HCEC 1CT (cell line): ENCODE measurements around the gene KANSL1L.
"Not testable (repeated sequence)": the region's sequence is repeated elsewhere in the genome, so short reads cannot be mapped to it uniquely, and the experiment has no call there.

Experiments used
- DNase-seq: peaks from one replicate; pipeline ENCODE4 v3.0.0-alpha.2; 2017

KANSL1L gene

DNA sequence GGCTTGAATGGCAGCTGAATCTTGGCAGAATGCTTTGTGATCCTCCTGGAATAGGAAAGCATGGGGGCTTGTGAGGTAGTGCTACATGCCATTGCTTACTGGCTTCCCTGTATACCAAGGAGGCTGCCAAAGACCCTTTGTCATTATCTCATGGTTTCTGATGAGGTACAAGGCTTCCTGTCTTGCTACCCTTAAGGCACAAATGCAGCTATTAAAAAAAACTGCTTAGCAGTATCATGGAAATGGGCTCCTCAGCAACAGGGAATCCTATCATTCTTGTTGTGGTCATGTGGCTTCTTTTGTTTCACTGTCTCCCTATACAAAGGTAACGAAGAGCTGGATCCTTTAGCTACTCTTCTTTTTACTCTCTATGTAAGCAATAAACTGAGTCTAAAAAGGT, 6.6 kb upstream of the KANSL1L start:
- no peak for DNase-seq

DNA sequence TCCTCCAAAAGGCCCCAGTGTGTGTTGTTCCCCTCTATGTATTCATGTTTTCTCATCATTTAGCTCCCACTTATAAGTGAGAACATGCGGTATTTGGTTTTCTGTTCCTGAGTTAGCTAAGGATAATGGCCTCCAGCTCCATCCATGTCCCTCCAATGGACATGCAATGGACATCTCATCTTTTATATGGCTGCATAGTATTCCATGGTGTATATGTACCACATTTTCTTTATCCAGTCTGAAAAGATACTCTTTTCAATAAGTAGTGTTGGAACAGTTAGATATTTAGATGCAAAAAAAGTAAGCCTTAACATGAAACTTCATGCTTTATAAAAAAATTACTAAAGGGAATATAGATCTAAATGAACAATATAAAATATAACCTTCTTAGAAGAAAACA, 5.9 kb upstream of the KANSL1L start:
- not testable (repeated sequence) for DNase-seq

DNA sequence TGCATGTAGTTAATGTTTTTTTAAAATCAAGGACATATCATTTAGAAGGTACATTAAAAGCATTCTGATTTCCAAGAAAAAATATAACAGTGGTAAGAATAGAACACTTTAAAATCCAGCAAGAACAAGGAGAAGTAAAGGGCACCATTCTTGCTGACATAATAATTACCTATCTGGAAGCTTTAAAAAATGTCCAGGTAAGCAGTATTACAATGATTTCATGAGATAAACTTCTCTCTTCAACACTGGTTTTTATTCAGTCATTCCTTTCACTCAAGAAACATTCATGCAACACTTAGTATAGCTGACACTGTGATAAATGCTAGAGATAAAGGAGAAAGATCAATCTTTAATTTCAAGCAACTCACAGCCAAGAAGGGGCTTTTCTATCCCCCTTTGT, 2.9 kb upstream of the KANSL1L start:
- no peak for DNase-seq

DNA sequence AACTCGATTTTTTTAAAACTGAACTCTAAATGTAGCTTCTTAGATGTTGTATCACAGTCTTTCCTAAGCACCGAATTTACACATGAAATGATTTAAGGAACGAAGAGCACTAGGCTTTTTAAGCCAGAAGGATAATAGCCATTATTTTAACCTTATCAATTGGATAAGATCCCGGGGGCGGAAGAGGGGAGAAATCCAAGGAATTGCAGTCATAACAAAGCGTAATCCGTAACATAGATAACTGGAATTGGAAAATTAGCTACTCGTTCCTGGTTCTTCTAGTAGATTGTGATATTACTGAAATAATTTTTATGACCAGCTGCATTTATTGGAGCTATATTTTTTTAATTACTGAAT, 988 bp upstream of the KANSL1L start:
- DNase-seq: no peak

DNA sequence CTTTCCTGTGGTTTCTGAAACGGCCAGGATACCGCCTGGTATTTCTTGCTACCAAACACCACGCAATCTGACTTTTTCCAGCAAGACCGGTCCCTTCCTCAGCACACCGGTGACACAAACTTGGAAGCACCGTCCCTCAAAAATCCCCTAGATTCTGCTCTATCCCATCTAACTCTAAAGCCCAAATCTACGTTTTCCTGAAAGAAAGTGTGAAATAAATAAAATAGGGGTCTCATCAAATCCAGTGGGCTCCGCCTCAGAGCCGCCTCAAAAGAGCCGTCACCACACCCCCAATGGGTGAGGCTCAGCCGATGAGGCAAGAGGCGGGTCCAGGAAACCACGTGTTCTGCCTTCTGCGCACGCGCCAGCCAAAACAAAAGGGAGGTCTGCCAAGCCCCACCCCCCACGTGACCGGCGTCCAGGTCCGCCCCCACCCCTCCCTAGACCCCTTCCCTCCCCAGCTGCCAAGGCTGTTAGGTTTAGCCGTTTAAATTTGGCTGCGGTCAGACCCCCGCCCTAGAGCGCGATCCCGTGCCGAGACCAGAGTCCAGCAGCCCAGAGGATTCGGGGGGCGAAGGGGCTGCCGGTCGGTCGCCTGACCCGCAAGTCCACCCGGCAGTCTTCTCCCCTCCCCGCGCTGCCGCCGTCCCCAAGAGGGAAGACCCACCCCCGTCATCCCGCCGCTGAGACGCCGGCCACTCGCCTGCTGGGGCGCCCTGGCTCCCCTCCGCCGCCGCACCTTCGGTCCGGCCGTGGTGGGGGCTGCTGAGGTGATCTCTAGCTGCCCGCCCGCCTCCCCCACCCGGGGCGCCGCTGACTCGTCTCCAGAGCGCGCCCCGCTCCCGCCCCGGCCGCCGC, 534 bp downstream of the KANSL1L start:
- peak; percentile 94 for DNase-seq

DNA sequence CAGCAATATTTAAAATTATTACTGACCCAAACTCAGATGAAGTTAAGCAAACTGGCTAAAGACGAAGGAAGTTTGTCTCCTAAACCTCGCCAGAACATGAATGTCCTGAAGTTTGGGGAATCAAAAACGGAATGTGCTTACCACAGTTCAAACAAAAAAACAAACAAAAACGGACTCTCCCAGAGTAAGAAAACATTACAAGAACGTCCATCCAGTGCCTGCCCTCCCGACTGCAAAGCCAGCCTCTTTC, 1.1 kb downstream of the KANSL1L start:
- DNase-seq: no peak

DNA sequence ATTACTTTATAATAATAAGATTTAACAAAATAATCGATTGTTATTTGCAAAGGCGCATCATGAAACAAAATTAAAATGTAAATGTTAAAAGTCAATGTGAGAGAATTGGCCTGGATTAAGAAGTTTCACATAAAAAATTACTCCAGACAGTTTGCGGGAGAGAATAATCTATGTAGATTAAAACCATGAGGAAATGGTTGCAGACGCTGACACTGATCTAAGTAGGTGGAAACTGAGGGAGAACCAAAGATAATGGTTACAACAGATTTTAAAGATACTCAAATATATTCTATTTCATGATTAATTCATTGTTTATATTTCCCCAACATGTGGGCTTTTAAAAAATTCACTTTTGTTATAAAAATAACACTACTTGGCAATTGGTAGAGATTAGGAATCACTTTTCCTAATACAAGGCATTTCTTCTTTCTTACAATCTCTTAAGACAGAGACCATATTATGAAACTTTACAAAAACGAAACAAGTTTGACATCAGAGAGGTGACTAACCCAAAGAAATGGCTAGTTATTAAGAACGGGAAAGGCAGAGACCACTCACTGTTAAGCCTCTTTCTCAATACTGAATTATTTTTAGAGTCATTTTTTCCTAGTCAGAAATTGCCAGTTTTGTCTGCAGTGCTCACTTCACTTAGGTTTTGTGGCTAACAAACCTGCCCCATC, 1.6 kb downstream of the KANSL1L start:
- DNase-seq: peak; percentile 77

DNA sequence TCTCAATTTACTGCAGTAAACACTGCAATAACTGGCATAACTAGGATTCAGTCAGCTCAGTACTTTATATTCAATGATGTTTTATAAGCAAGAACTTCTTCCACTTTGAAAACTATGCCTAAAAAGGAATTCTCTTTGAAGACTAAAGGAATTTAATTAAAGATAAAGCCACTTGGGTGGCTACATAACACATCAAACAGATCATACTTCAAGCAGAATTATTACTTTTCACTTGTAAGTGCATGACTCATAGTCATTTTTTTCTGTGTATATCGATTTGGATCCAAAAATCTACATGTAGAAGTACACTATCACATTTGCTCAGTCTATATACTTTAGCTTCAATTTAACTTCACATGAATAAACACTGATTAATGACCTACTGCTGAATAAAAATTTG, 4.0 kb downstream of the KANSL1L start:
- DNase-seq: peak; percentile 37

DNA sequence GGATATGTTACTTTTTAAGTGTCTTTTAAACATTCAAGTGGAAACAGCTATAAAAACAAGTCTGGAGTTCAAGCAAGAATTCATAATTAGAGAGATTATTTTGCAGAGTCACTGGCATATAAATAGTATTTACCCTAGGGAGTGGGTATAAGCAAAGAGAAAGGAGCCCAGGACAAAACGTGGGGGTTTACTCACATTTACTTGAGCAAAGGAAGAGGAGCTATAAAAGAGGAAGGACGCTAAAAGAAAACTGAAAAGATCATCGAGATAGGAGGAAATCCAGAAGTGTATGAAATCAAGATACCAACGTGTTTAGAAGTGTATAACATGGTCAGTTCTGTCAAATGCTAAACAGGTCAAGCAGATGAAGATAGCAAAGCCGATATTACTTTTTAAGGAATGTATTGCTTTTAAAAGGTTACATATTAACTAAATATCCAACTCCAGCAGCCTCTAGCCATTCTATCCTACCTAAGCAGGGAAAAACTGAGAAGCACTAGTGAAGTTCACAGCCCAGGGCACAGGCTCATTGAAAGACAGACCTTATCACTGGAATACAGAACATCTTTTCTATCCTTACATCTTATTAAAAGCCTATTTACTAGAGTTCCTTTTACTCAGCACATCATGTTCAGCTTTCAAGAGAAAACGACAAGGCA, 8.6 kb downstream of the KANSL1L start:
- DNase-seq: no peak

DNA sequence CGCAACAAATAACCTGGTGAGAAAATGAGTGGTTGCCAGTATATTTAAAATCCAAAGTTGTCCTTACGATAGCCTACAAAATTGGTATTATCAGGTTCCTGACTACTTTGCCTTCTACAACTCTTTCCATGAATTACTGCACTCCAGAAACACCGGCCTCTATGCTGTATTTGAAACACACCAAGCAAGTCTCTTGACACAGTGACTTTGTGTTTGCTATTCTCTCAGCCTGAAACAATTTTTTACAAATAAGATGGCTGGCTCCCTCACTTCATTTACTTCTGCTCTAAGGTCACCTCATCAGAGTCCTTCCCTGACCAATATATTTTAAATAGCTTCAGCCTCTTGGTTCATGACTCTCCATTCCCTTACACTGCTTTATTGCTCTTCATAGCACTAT, 12.2 kb downstream of the KANSL1L start:
- no peak for DNase-seq

DNA sequence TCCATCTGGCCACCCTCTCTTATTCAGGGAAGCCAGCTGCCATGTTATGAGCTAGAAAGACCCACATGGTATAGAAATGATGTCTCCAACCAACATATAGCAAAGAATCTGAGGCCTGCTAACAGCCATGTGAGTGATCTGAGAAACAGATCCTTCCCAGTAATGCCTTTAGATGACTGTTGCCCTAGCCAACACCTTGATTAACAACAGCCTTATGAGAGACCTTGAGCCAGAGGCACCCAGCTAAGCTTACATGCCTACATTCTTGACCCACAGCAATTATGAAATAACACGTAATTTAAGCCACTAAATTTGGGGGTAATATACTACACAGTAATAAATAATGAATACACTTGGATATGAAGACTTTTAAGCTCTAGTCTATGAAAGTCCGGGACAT, 13.0 kb downstream of the KANSL1L start:
- no peak for DNase-seq

DNA sequence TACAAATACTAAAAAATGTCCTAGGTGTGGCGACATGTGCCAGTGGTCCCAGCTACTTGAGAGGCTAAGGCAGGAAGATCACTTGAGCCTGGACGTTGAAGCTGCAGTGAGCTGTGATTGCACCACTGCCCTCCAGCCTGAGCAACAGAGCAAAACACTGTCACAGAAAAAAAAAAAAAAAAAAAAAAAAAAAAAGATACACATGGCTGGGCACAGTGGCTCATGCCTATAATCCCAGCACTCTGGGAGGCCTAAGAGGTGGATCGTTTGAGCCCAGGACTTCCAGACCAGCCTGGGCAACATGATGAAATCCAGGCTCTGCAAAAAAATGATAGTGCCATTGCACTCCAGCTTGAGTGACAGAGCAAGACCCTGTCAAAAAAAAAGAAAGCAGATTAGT, 13.7 kb downstream of the KANSL1L start:
- DNase-seq: no peak

DNA sequence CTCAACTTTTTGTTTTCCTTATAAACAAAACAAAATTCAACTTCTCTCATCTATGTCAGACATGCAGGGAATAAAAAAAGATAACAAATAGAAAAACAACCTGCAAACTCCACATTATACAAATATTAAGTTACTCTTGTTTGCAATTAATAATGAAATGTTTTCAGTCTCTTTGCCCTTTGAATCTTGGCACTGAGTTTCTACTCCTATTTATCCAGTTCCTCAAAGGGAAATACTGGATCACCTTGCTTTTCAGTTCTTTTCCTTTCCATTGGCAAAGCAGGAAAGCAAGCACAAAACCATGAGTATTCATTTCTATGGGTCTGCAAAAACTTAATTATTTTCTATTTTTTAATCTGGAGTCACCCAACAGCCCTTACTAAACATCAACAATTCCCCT, 23.6 kb downstream of the KANSL1L start:
- DNase-seq: no peak

DNA sequence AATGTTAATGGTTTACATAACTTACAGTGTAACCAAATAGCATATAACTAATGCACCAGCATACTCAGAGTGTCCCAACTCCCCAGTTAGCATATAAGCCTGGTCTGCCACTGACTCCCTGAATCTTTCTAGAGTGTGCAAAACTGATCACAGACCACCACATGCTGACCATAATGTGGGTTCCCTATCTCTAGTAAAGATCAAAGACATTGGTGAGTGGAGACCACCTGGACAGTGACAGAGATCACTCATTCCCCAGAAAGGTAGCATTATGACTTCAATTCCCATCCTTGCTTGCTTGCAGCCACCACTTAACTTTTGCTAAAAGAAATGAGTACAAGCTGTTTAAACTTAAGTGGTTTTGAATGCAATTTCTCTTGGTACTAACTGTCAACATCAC, 39.0 kb downstream of the KANSL1L start:
- no peak for DNase-seq

DNA sequence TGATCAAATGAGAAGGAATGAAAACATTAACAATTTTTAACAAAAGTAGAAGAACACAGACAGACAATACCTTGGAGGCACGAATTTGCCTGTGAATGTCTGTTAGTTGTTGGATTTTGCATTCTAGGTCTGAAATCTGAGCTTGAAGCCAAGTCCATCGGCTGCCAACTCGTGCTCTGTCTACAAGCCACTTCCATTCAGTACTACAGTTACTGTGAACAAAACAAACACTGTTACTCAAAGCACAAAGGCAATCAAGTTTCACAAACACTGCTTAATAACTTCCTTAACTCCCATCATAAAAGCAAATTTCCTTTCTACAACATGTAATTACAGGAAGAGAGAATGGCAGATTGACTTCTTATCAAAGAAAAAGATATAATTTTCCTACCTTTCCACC, 42.2 kb downstream of the KANSL1L start:
- DNase-seq: no peak

DNA sequence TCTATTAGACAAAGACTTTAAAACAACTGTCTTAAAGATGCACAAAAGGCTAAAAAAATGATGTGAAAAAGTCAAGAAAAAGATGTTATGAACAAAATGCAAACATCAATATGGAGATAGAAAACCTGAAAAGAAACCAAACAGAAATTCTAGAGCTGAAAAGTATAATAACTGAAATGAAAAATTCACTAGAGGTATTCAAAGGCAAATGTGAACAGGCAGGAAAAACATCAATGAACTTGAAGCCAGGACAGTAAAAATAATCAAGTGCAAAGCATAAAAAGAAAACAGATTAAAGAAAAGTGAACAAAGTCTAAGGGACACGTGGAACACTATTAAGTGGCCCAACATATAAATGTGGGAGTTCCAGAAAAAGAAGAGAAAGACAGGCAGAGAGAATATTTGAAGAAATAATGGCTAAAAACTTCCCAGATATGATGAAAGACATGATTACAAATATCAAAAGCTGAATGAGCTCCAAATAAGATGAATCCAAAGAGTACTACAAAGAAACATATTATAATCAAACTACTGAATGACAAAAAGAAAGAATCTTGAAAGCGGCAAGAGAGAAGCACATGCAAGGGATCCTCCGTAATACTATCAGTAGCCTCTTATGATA, 57.5 kb downstream of the KANSL1L start:
- DNase-seq: no peak

DNA sequence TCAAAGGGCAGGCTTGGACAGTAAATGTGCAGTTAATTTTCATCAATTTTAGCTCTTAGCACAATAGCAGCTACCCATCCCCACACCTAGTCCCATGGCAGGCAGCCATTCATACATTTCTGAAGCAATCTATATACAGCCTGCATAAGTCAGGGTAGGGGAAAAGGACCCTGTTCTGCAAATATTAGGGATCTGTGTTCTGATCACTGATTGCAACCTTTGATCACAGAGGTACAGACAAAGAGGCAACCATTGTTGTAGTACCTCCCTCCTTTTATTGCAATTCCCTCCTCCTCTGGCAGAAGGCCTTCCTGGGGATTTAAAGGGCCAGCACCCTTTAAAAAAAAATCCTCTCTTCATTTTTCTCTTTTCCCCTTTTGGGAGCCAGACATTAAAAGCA, 58.3 kb downstream of the KANSL1L start:
- DNase-seq: no peak

DNA sequence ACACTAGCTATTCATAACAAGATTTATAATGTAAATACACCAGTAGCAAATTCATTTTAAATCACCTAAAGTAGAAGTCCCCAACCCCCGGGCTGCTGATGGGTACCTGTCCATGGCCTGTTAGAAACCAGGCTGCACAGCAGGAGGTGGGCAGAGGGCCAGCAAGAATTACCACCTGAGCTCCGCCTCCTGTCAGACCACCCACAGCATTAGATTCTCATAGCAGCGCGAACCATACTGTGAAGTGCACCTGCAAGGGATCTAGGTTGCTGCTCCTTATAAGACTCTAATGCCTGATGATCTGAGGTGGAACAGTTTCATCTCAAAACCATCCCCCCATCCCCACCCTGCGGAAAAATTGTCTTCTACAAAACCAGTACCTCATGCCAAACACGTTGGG, 71.3 kb downstream of the KANSL1L start:
- DNase-seq: no peak

DNA sequence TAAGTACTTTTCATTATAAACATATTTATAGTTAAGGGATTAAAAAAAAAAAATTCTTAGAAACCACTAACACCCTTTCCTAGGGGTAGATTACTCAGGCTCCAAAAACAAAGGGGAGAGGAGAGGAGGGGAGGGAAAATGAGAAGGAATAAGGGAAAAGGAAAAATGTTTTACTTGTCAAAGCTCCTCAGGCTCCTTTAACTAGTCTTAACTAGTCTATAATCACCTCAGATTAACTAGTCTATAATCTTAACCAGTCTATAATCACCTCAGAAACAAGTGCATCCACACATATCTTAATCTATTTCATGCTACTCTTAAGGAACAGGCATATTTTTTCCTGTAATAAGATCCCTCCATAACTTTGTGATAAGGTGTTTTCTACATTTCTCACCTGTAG, 76.4 kb downstream of the KANSL1L start:
- no peak for DNase-seq

DNA sequence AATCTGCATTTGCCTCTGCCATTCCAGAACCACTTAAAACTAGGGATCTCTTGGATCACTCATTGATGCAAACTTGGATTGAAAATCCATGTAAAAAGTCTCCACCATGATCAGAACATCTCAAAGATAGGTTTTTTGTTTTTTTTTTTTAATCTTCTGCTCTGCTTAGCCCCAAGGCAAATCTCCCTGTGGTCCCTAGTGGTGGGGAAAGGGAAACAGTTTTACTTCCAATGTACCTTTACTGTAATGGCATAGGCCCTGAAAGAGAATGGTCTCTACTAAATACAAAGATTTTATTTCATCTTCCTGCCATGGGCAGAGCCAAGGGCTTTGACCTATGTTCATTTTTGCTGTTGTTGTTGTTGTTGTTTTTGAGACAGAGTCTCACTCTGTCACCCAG, 78.4 kb downstream of the KANSL1L start:
- no peak for DNase-seq

DNA sequence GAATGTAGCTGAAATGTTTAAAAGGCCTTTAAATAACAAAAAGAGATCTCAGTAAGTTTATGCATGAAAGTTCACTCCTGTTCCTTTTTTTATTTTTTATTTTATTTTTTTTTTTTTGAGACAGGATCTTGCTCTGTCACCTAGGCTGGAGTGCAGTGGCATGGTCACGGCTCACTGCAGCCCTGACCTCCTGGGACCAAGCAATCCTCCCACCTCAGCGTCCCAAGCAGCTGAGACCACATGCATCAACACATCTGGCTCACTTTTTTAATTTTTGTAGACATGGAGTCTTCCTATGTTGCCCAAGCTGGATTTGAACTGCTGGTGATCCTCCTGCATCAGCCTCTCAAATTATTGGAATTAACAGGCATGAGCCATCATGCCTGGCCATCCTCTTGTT, 84.3 kb downstream of the KANSL1L start:
- DNase-seq: no peak

DNA sequence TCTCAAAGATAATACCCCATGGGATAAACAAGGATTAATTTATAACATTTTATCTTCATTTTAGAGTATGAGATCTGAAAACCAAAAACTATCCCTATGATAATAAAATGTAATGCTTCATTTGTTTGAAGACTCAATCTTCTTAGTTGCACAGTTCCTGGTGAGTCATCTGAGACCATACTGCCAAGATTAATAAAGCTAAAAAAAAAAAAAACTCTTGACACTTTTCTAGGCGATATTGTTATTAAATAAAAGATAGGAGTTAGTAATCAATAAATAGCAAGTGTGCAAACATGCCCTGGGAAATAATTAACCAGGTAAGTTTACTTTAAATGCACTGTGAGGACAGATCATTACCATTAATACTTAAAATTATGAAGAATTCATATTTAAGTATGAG, 84.9 kb downstream of the KANSL1L start:
- DNase-seq: no peak

DNA sequence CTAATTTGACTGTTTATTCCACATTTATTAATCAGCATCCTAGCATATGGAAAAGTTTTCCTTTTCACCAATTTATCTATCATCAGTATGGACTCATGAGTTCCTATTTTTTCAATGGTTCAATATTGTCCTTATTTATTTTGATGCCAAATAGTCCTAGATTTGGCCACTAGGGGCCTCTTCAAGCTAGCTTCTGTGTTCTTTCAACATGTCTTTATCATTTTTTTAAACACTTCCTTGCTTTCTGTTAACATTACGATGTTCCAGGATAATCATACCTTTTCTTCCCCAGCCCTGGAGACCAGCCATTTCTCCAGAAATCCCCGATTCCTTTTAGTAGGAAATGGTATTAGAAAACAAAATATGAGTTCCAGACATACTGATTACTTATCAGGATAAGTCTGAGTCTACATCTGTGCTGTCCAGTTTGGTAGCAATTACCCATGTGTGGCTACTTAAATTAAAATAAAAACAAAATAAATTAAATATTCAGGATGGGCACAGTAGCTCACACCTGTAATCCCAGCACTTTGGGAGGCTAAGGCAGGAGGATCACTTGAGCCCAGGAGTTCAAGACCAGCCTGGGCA, 98.2 kb downstream of the KANSL1L start:
- DNase-seq: peak; percentile 62

DNA sequence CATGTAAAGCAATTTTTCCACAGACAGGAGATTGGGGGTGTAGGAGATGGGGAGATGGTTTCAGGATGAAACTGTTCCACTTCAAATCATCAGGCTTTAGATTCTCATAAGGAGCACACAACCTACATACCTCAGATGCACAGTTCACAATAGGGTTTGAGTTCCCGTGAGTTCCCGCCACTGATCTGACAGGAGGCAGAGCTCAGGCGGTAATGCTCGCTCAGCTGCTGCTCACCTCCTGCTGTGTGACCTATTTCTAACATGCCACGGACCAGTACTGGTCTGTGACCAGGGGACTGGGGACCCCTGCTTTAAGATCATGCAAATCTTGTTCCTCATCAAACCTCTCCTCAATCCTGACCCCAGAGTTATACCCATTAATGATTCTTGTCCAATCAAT, 98.7 kb downstream of the KANSL1L start:
- DNase-seq: no peak
